Ureter (tissue), 1 donor: ENCODE measurements around the gene COA5. TPM values are rescaled to one million over a fixed set of nuclear protein-coding genes. Genes with fewer than 3 reads are reported as not detected.

Experiments
- DNase-seq: peaks from one replicate; pipeline ENCODE4 v3.0.0-alpha.2; 2020; ENCODE audit warnings: low spot score
- total RNA-seq: library from RNA; stranded (reverse); gene quantifications from one replicate; pipeline ENCODE4 v1.2.4, GENCODE V29; 2023
- donor health status: DM: yes; HTN: yes; CAD: no.

COA5 gene
- total RNA-seq: 39.4 TPM

GRCh38 chr2:98608116-98608961 lies at the start of gene COA5, which contains the start of gene UNC50:
TSS of gene COA5 (minus strand) at chr2:98608512. CDS start at chr2:98608405, 107 bp downstream.
TSS of gene UNC50 (plus strand) at chr2:98608589. CDS start at chr2:98609760, 1,171 bp downstream.
- peak; percentile 90 for DNase-seq

- no peak for DNase-seq
Observed at GRCh38 chr2:98656800-98657199, 48.5 kb upstream of the COA5 start.

- no peak for DNase-seq
Observed at GRCh38 chr2:98654699-98655495, 46.6 kb upstream of the COA5 start.

- DNase-seq: no peak
Observed at GRCh38 chr2:98650998-98651397, 42.7 kb upstream of the COA5 start.

GRCh38 chr2:98649992-98650375 lies 41.7 kb upstream of the COA5 start:
- no peak for DNase-seq

GRCh38 chr2:98649135-98649991 lies 41.1 kb upstream of the COA5 start:
- peak; percentile 83 for DNase-seq

- DNase-seq: no peak
Observed at GRCh38 chr2:98648451-98648850, 40.1 kb upstream of the COA5 start.

GRCh38 chr2:98647636-98648035 lies 39.3 kb upstream of the COA5 start:
- no peak for DNase-seq

- DNase-seq: no peak
Observed at GRCh38 chr2:98643496-98644100, 35.3 kb upstream of the COA5 start.

- DNase-seq: no peak
Observed at GRCh38 chr2:98637401-98638147, 29.3 kb upstream of the COA5 start.

- DNase-seq: no peak
Observed at GRCh38 chr2:98634406-98635092, 26.2 kb upstream of the COA5 start.

- no peak for DNase-seq
Observed at GRCh38 chr2:98632351-98632750, 24.0 kb upstream of the COA5 start.

GRCh38 chr2:98623657-98624056 lies 15.3 kb upstream of the COA5 start:
- no peak for DNase-seq

GRCh38 chr2:98617149-98617548 lies 8.8 kb upstream of the COA5 start:
- no peak for DNase-seq

- no peak for DNase-seq
Observed at GRCh38 chr2:98615481-98615880, 7.2 kb upstream of the COA5 start.

- DNase-seq: no peak
Observed at GRCh38 chr2:98614024-98614739, 5.9 kb upstream of the COA5 start.

- DNase-seq: no peak
Observed at GRCh38 chr2:98608962-98609604, 771 bp upstream of the COA5 start.

- no peak for DNase-seq
Observed at GRCh38 chr2:98607741-98608115, 584 bp downstream of the COA5 start.

GRCh38 chr2:98607104-98607503 lies 1.2 kb downstream of the COA5 start:
- no peak for DNase-seq
